HEK293 (cell line): ENCODE results near the gene SRCIN1.

Experiments used
- CTCF ChIA-PET: fragments of 350-600 bp; formaldehyde crosslinking; extraction: SDS; loops from one replicate; lab custom pipeline; 2021; ENCODE audit warnings: antibody characterized with exemption; lab: Yijun Ruan, JAX
- POLR2A ChIA-PET: fragments of 300-600 bp; formaldehyde crosslinking; extraction: SDS; loops from one replicate; lab custom pipeline; 2020; ENCODE audit warnings: antibody characterized with exemption, inconsistent platforms; lab: Yijun Ruan, JAX
- H3K27ac ChIP-seq: fragments of 200-500 bp; sonication (Bioruptor generic); 2 replicates; pipeline ENCODE4 v1.5.1; 2014; ENCODE audit warnings: low read depth, low read length, control low read depth, inconsistent platforms; ENCODE audit errors: extremely low read depth
- H3K36me3 ChIP-seq, 2 experiments: fragments of 200-500 bp in 1 of 2; sonication (Bioruptor generic) in 1 of 2; 1 replicate in 1 of 2; 2 replicates in 1 of 2; pipeline ENCODE4 v1.5.1; 2014 to 2017; ENCODE audit warnings: inconsistent platforms in 2 of 2, low read length in 2 of 2; ENCODE audit not compliant: control insufficient read depth in 2 of 2, insufficient read depth in 1 of 2
- H3K4me1 ChIP-seq: fragments of 200-500 bp; sonication (Bioruptor generic); 2 replicates; pipeline ENCODE4 v1.5.1; 2014; ENCODE audit warnings: mild to moderate bottlenecking, low read length, inconsistent platforms; ENCODE audit not compliant: control insufficient read depth, insufficient read depth
- H3K4me3 ChIP-seq: 2 replicates; pipeline ENCODE4 v1.5.1; 2011; ENCODE audit warnings: low read depth, mild to moderate bottlenecking, control low read depth, low read length, moderate library complexity
- H3K9me3 ChIP-seq: fragments of 200-500 bp; sonication (Bioruptor generic); 2 replicates; pipeline ENCODE4 v1.5.1; 2014; ENCODE audit warnings: low read depth, low read length, inconsistent platforms; ENCODE audit not compliant: control insufficient read depth, insufficient read depth
- CTCF ChIP-seq: fragments of 450-650 bp; formaldehyde crosslinking; IDR thresholded peaks from 2 replicates; pipeline ENCODE4 v1.5.1; 2016; ENCODE audit warnings: missing biosample characterization, missing genetic modification characterization
- GFI1B ChIP-seq: fragments of 450-650 bp; formaldehyde crosslinking; IDR thresholded peaks from 2 replicates; pipeline ENCODE4 v1.5.1; 2016; ENCODE audit warnings: missing biosample characterization, missing genetic modification characterization
- KLF7 ChIP-seq: fragments of 450-650 bp; formaldehyde crosslinking; IDR thresholded peaks from 2 replicates; pipeline ENCODE4 v1.5.1; 2016; ENCODE audit warnings: missing biosample characterization, missing genetic modification characterization, borderline replicate concordance
- MYNN ChIP-seq: fragments of 450-650 bp; formaldehyde crosslinking; IDR thresholded peaks from 2 replicates; pipeline ENCODE4 v1.5.1; 2016; ENCODE audit warnings: missing biosample characterization, missing genetic modification characterization, borderline replicate concordance
- SETDB1 ChIP-seq: IDR thresholded peaks from one replicate; pipeline ENCODE4 v1.6.1; 2017; ENCODE audit warnings: mild to moderate bottlenecking, low read length, moderate library complexity, mixed read lengths; ENCODE audit not compliant: insufficient read length
- SP3 ChIP-seq: fragments of 450-650 bp; formaldehyde crosslinking; IDR thresholded peaks from 2 replicates; pipeline ENCODE4 v1.5.1; 2016; ENCODE audit warnings: missing biosample characterization, missing genetic modification characterization
- WT1 ChIP-seq: fragments of 450-650 bp; formaldehyde crosslinking; IDR thresholded peaks from 2 replicates; pipeline ENCODE4 v1.5.1; 2016; ENCODE audit warnings: missing biosample characterization, missing genetic modification characterization
- ZEB2 ChIP-seq: fragments of 450-650 bp; formaldehyde crosslinking; IDR thresholded peaks from 2 replicates; pipeline ENCODE4 v1.5.1; 2016; ENCODE audit warnings: missing biosample characterization, missing genetic modification characterization
- ZNF114 ChIP-seq: fragments of 450-650 bp; formaldehyde crosslinking; IDR thresholded peaks from 2 replicates; pipeline ENCODE4 v1.5.0; 2017; ENCODE audit warnings: missing biosample characterization, missing genetic modification characterization
- ZNF140 ChIP-seq: fragments of 450-650 bp; formaldehyde crosslinking; IDR thresholded peaks from 2 replicates; pipeline ENCODE4 v1.5.1; 2016; ENCODE audit warnings: missing biosample characterization, missing genetic modification characterization
- ZNF24 ChIP-seq: fragments of 450-650 bp; formaldehyde crosslinking; IDR thresholded peaks from 2 replicates; pipeline ENCODE4 v1.5.1; 2016; ENCODE audit warnings: missing biosample characterization, missing genetic modification characterization
- ZNF26 ChIP-seq: fragments of 450-650 bp; formaldehyde crosslinking; IDR thresholded peaks from 2 replicates; pipeline ENCODE4 v1.5.1; 2016; ENCODE audit warnings: missing biosample characterization, missing genetic modification characterization
- ZNF529 ChIP-seq: fragments of 450-650 bp; formaldehyde crosslinking; IDR thresholded peaks from 2 replicates; pipeline ENCODE4 v1.5.1; 2017; ENCODE audit warnings: missing genetic modification characterization, missing biosample characterization; ENCODE audit not compliant: insufficient replicate concordance
- ZNF596 ChIP-seq: fragments of 450-650 bp; IDR thresholded peaks from 2 replicates; pipeline ENCODE4 v1.5.0; 2018; ENCODE audit warnings: missing biosample characterization, mild to moderate bottlenecking, missing genetic modification characterization, moderate library complexity
- ZNF621 ChIP-seq: fragments of 450-650 bp; formaldehyde crosslinking; IDR thresholded peaks from 2 replicates; pipeline ENCODE4 v1.5.1; 2017; ENCODE audit warnings: missing biosample characterization, missing genetic modification characterization
- ZNF677 ChIP-seq: fragments of 450-650 bp; IDR thresholded peaks from 2 replicates; pipeline ENCODE4 v1.5.0; 2018; ENCODE audit warnings: missing biosample characterization, mild to moderate bottlenecking, missing genetic modification characterization, moderate library complexity
- ZNF776 ChIP-seq: fragments of 450-650 bp; formaldehyde crosslinking; IDR thresholded peaks from 2 replicates; pipeline ENCODE4 v1.5.0; 2017; ENCODE audit warnings: missing biosample characterization, missing genetic modification characterization, borderline replicate concordance
- ZNF791 ChIP-seq: fragments of 450-650 bp; formaldehyde crosslinking; IDR thresholded peaks from 2 replicates; pipeline ENCODE4 v1.5.1; 2016; ENCODE audit warnings: missing biosample characterization, missing genetic modification characterization

SRCIN1 gene

GRCh38 chr17:38579083-38579480 lies 26.7 kb downstream of the SRCIN1 start:
- H3K36me3 ChIP-seq: no peaks in the 10 kb centered on the region
- H3K27ac ChIP-seq: no peak overlapping the region
- H3K4me3 ChIP-seq: no peak overlapping the region
- ChIA-PET CTCF (interaction anchor here (0.6 to 12.2 kb wide), 7 partner anchors 16 to 202 kb away, joined by 3 to 264 read pairs (median 6); partner anchors contain the start of gene SRCIN1), POLR2A (no interaction called here)
- TF ChIP-seq SP3 (tag by site-specific recombination) (no peak), ZNF791 (tag by site-specific recombination) (no peak), ZNF24 (tag by site-specific recombination) (no peak), CTCF (no peak), SETDB1 (no peak)
- TF ChIP-seq, all 188 proteins: peak for 0
- no peaks in the 10 kb centered on the region for H3K9me3 ChIP-seq
- H3K4me1 ChIP-seq: 0 out of 2 replicates have a peak, but pooled peaks cover 2% of the 10 kb centered on the region

DNA sequence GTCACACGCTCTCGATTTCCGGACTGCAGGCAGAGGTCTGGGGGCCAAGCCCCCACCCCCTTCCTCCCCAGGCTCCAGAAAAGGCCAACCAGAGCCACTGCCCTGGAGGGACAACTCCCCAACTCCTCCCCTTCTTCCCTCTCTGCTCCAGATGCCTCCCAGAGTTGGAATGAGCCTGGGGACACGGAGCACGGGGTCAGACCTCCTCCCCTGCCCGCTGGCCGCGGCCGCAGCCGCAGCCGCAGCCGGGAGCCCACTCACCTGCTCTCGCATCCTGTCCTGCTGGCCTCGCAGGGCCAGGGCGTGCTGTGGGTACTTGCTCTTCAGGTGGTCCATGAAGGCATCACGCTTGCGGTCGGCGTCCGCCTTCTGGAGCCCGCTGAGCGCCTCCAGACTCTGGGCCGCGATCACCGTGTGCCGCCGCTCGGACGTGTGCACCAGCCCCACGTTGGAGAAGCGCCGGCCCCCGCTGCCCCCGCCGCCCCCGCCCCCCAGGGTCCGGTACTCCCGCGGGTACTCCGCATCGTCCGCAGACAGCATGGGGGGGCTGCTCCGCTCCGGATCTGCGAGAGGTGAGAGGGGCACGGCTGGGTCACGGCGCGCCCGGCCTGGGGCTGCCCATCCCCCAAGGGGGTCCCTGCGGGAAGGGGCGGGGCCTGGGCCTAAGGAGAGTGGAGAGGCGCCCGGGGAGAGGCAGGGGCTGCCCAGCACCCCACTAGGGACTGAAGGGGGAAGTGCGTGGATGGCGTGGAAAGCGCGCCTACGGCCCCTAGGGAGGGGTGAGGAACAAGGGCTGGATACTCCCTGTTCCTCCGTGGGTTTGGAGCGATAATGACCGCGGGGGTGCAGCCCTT lies 27.3 kb downstream of the SRCIN1 start:
- no peaks in the 10 kb centered on the region for H3K9me3 ChIP-seq
- no peak overlapping the region for H3K4me3 ChIP-seq
- no peak overlapping the region for H3K27ac ChIP-seq
- no peak for TF ChIP-seq MYNN (tag by site-specific recombination)
- TF ChIP-seq ZNF776 (tag by site-specific recombination): no peak
- TF ChIP-seq ZNF621 (tag by site-specific recombination): no peak
- no peak for TF ChIP-seq ZNF529
- no peak for TF ChIP-seq ZEB2 (tag by site-specific recombination)
- POLR2A ChIA-PET: no interaction called here
- no peaks in the 10 kb centered on the region for H3K36me3 ChIP-seq
- 0 out of 2 replicates have a peak, but pooled peaks cover 2% of the 10 kb centered on the region for H3K4me1 ChIP-seq
- CTCF ChIA-PET: interaction anchor here (0.6 to 12.2 kb wide), 8 partner anchors 20 to 203 kb away, joined by 3 to 264 read pairs (median 8); partner anchors contain the start of gene SRCIN1

- CTCF ChIA-PET: interaction anchor here (0.6 to 1.6 kb wide), 4 partner anchors 18 to 91 kb away, joined by 4 to 10 read pairs (median 6); no protein-coding TSS in a partner anchor
Measured at GRCh38 chr17:38577645-38578173, 28.0 kb downstream of the SRCIN1 start.

More at GRCh38 chr17:38577645-38578173, 28.0 kb downstream of the SRCIN1 start:
- peaks cover 5% of the 10 kb centered on the region; the same call in 1 of the 2 replicates for H3K4me1 ChIP-seq
- H3K9me3 ChIP-seq: no peaks in the 10 kb centered on the region
- TF ChIP-seq ZNF529 (no peak), ZNF677 (tag by site-specific recombination) (no peak), ZNF596 (no peak), WT1 (no peak), GFI1B (tag by site-specific recombination) (no peak), ZNF114 (tag by site-specific recombination) (no peak), ZNF140 (no peak), KLF7 (tag by site-specific recombination) (no peak), ZNF26 (tag by site-specific recombination) (no peak)
- TF ChIP-seq, all 188 proteins: peak for 0
- no peak overlapping the region for H3K27ac ChIP-seq
- POLR2A ChIA-PET: interaction anchor here (0.9 kb wide), 1 partner anchor 20 kb away, joined by 3 read pairs; no protein-coding TSS in a partner anchor
- H3K36me3 ChIP-seq: no peaks in the 10 kb centered on the region
- H3K4me3 ChIP-seq: no peak overlapping the region
